Measurements from ENCODE around the gene TCEAL4. TPM values are rescaled to one million over a fixed set of nuclear protein-coding genes. Genes with fewer than 3 reads are reported as not detected.
A peak's percentile ranks its signal among the peaks of the same experiment; 100 is the strongest.
"Not testable (repeated sequence)": the region's sequence is repeated elsewhere in the genome, so short reads cannot be mapped to it uniquely, and the experiment has no call there.

TCEAL4 gene
- total RNA-seq, 1 donor from 2014 or later: 37.1 TPM

DNA sequence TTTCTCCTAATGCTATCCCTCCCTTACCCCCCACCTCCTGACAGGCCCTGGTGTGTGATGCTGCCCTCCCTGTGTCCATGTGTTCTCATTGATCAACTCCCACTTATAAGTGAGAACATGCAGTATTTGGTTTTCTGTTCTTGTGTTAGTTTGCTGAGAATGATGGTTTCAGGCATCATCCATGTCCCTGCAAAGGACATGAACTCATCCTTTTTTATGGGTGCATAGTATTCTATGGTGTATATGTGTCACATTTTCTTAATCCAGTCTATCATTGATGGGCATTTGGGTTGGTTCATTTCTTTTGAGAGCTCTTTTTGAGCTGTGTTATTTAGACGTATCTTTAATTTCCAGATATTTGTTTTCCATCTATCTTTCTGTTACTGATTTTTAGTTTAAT is 7.0 kb downstream of the TCEAL4 start:
- not testable (repeated sequence) for DNase-seq

DNA sequence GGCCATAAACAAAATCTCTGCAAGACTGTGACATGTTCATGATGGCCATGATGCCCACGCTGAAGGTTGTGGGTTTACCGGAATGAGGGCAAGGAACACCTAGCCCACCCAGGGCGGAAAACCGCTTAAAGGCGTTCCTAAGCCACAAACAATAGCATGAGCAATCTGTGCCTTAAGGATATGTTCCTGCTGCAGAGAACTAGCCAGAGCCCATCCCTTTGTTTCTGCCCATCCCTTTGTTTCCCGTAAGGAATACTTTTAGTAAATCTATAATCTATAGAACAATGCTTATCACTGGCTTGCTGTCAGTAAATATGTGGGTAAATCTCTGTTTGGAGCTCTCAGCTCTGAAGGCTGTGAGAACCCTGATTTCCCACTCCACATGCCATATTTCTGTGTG is 9.9 kb downstream of the TCEAL4 start:
- DNase-seq: not testable (repeated sequence)

DNA sequence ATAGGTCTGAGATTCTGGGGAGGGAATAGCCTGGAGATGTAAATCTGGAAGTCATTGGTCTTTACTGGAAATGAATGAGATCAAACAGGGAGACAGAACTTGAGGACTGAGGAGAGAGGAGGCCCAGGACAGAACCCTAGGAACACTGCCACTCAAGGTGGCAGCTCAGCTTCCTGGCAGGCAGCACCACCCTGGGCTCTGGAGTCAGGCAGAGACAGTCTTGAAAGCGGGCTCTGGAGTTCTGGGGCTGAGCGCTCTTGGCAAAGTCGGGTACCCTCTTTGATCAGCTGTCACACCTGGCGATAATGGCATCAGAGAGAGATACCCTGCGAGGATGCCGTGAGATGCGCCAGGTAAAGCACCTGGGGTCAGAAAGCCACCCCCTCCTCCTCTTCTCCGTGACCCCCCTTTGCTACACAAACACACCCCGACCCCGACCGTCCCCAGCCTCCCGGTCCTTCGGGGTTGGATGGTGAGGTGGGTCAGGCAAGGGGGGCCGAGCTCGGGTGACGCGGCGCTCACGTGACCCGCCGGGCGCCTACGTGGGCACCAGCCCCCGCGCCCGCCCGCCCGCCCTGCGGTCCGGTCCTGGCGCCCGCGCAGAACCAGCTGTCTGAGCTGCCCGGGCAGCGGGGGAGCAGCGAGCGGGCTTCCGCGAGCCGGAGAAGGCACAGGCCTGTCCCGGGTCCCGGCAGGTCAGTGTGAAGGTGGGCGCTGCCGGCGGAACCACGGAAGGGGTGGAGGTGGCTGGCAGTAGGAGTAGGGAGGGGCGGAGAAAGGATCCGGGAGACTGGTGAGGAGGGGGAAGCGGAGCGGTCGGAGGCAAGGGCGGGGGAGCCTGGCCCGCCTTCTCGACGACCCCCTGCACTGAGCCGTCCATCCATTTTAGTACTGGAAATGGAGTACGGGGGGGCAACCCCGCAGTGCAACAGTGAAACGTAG is 22.3 kb downstream of the TCEAL4 start, which contains the start of gene TCEAL3:
TSS of gene TCEAL3 (plus strand) at position 600 of the 942 bp plus-strand sequence. CDS start 1,102 bp downstream, outside the sequence.
- DNase-seq: peak; percentile 3

DNA sequence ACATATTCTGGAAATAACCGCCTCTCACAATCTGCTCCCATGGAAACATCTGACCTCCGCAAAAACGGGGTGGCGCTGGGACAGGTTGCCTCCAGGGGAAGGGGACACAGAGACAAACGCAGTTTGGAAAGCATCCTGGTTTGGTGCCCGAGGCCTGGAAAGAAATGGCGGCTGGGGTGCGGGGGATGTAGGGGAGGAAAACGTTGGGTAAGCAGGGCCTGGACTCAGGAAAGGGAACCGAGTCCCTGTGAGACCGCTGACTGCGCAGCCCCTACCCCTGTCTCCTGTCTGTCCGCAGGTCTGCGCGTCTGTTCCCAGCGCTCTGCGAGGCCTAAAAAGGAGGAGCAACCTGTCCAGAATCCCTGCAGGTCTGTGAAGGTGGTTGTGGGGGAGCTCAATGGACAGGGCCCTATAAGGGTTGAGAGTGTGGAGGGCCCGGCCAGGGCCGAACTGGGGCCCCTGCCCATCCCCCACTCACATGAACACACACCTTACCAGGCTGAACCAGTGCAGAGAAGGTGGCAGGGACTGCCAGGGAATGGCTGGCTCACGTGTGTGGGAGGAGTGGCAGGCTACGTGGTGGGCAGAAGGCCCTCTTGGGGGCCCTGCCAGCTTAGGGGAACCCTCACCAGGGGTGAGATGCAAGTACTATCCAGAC is 23.1 kb downstream of the TCEAL4 start:
- DNase-seq: no peak

DNA sequence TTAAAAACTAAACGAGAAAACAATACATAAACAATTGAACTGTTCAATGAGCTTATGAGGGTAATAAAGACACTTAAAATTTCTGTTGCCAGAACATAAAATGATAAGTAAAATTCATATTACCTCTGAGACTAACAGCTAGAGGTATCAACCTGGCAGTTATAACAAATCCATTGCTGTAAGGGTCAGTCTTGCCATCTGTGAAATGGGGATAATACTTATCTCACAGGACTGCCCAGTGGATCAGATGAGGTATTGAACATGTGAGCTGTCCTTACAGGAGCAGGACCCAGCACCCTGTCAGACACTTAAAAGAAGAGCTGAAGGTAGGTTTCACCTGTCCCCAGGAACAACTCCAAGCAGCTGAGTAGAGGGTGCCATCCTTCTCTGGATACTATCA is 25.0 kb downstream of the TCEAL4 start:
- no peak for DNase-seq

DNA sequence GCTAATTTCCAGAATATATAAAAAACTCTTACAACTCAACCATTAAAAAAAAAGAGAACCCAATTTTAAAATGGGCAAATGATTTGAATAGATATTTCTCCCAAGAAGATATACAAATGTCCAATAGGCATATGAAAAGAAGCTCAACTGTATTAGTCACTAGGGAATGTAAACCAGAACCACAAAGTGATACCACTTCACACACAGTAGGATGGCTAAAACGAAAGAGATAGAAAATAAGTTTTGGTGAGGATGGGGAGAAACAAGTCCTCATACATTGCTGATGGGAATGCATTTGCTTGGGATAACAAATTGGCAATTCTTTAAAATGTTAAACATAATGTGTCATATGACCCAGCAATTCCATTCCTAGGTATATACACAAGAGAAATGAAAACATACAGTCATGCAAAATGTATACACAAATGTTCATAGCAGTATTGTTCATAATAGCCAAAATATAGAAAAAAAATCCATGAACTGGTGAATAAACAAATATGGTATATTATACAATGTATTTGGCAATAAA is 28.1 kb downstream of the TCEAL4 start:
- no peak for DNase-seq

DNA sequence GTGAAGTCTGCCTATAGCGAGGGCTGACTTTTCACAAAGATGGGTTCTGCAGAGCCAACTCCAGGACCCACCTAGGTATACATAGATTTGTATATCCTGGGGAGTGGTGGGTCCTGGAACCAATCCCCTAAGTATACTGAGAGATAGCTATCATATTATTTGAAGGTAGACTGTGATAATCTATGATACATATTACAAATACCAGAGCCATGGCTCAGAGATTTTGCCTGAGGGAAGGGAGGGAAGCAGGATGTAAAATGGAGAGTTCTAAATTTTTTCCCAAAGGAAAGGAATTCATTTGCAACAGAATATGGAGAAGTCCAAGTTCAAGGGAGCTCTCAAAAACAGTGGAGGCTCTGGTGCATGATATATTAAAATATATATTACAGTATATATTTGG is 29.7 kb downstream of the TCEAL4 start:
- no peak for DNase-seq

DNA sequence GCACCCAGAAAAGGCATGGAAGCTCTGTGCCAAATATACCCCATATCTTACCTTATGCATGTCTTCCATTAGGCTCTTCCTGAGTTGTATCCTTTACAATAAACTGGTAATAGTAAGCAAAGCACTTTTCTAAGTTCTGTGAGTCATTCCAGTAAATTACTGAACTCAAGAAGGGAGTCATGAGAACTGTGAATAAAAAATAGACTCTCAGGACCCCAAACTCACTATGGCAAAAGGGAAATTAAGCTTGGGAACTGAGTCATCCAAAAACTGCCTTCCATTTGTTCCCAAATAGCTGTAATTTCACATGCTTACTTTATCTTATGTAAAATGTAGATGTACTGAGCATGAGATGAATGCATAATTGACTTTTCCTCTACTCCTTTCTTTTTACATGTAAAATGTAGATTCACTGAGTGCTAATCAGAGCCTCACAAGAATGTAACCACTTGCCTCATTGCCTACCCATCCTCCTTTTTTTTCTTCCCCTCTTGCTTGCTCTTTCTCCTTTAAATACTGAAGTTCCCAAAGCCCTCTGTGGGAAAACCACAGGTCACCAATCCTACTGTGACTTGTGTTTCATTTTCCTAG is 30.6 kb downstream of the TCEAL4 start:
- DNase-seq: no peak

DNA sequence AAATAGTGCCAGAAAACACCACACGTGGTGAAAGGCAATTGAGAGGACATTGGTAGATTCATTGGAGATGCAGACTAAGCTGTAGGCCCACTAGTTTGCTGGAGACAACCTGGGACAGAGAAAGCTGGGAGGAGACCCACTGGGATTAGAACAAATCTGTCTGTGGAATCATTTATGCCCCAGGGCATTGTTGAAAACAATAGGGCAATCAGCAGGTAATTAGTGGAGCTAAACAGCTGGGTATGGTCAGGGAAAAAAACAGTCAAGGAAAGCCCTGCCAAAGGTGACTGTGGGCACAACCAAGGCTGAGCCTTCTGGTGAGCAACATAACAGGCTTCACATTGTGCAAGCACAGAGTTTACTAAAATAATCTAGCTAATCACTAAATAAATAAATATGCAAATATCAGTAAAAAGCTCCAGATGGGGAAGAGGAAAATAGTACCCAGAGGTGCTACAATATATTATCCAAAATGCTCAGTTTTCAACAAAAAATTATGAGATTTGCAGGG is 31.4 kb downstream of the TCEAL4 start:
- DNase-seq: no peak

DNA sequence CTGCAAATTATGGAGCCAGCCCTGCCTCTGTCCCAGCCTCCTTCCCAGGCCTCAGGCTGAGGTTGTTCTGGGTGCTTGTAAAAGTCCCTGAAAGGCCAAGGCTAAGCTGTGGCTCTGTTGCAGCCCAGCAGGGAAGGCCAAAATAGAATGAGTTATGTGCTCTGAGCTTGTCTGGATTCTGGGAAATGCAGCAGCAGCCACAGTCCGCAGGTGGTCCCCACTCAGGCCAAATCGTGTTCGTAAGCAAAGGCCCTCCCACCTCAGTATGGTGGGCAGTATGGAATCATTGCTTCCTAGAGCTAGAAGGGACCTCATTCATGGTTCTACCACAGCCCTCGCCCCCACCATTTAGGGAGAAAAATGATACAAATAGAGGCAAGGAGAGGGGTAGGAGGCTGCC is 38.8 kb downstream of the TCEAL4 start:
- DNase-seq: no peak

DNA sequence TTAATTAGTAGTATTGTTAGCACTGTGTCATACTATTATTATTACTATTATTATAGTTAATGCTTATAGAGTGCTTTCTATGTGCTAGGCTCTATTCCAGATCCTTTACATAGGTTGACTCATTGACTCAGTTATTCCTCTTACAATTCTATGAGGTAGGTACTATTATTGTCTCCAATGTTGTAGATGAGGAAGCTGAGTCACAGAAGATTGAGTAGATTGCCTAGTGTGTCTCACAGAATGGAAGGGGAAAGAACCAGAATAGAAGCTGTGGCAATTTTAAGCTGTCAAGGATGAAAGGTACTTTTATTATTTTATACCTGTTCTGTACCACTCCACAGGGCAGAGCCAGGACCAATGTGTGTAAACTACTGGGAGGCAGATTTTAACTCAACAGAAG is 41.5 kb downstream of the TCEAL4 start:
- no peak for DNase-seq

DNA sequence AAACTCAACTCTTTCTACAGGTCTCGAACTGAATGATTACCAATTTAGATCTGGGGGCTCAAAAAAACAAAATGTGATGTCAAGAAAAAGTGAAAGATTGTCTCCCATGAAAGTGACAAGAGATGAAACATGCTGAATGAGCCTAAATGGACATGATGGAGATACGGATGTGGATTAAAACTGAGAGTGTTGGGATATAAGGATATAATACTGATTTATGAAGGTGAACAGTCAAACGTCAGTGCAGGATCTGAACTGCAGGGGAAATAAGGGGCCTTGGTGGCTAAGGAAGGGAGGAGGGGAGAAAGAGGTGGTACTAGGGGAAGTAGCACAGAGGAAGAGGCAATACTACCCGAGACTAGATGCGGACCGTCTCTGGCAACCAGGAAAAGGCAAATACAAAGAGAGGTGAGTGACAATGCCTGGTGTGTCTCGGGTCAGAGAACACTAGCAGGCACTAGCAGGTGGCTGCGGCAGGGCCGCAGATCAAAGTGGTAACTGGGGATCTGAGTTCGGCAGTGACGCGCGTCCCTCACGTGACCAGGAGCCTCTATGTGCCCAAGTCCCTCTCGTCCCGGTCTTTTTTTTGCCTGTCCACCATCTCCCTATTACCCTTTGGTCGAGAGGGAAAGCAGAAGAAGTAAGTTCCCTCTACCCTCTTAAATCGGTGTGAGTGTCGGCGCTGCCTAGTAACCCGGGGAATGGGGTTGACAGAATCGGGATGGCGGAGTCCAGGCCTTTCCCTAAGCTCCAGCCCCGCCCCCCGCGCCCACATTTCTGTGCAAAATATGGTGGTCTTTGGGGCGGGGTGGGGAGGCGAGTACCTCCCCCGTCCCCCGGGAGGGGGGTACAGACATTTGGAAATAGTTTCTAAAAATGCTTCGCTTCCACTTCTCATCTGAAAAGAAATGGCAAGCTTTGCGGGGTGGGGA is 43.3 kb downstream of the TCEAL4 start, which contains the start of gene TCEAL1:
TSS of gene TCEAL1 (plus strand) at position 590 of the 932 bp plus-strand sequence. CDS start 942 bp downstream, outside the sequence.
- DNase-seq: peak; percentile 43

DNA sequence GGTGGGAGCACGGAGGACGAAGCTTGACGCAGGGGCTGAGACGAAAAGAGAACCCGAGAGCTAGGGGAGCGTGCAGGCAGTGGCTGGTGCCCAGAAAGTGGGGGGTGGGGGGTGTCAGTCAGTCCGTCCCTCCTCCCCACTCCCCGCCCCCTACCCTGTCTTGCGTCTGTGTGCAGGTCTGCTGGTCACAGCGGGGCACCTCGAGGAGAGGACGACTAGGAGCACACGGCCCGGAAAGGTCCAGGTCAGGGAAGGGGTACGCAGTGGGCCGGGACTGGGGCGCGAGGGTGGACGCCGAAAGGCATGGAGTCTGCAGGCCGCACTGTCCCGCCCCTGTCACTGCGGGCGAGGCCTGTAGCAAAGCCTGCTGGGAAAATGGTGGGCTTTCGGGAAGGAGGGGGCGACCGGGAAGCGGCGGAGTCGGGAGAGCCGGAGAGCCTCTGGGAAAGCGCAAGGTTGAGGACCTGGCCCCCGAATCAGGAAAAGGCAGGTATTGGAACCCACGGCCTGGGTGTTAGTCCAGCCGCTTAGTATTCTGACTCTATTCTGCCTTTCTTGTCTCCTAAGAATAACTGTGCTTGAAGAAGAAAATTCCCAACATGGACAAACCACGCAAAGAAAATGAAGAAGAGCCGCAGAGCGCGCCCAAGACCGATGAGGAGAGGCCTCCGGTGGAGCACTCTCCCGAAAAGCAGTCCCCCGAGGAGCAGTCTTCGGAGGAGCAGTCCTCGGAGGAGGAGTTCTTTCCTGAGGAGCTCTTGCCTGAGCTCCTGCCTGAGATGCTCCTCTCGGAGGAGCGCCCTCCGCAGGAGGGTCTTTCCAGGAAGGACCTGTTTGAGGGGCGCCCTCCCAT is 44.2 kb downstream of the TCEAL4 start:
- DNase-seq: peak; percentile 55

DNA sequence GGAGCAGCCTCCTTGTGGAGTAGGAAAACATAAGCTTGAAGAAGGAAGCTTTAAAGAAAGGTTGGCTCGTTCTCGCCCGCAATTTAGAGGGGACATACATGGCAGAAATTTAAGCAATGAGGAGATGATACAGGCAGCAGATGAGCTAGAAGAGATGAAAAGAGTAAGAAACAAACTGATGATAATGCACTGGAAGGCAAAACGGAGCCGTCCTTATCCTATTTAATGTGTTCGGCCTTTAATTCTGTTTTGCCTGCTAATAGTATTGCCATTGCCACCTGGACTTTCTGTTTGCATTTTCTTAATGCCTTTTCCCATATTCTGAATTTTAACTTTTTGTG is 44.8 kb downstream of the TCEAL4 start:
- DNase-seq: no peak

DNA sequence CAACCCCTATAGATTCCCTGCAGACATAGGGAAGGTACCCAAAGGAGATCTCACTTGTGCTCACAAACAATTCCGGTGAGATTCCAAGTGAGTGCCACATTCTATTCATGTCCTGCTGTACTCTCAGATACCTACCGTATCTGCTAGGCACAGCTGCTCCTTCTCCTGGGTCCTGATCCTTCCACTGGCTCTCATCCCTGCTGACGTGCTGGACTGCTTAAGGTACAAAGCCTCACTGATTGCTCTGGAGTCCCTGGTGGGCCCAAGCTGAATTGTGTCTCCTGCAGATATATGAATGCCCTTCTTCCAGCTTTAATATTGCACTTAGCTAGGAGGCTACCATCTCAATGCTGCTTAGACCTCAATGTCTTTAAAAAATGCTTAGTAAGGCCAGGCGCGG is 45.8 kb downstream of the TCEAL4 start:
- DNase-seq: no peak

DNA sequence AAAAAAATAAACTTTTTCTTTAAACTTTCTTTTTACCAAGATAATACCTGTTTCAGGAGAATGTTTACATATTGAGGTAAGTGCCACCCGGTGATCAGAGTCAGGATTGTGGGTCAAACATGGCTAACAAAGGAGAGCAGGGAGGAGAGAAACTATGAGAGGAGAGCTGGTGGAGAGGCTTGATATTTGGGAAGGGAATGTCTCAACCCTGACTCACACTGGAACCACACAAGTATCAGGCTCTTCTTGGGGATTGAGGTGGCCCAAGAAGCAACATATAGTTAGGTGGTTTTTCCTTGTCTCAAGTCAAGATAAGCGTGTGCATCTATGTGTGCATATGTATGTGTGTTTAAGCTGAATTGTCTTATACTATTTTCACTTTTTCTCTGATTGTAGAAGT is 50.1 kb downstream of the TCEAL4 start:
- DNase-seq: no peak
